Measurements from ENCODE around the gene ANKS1B. TPM values are rescaled to one million over a fixed set of nuclear protein-coding genes. Genes with fewer than 3 reads are reported as not detected.

Gene ANKS1B
- polyA plus RNA-seq, 6 donors from 2014 or later, result not detected

DNA sequence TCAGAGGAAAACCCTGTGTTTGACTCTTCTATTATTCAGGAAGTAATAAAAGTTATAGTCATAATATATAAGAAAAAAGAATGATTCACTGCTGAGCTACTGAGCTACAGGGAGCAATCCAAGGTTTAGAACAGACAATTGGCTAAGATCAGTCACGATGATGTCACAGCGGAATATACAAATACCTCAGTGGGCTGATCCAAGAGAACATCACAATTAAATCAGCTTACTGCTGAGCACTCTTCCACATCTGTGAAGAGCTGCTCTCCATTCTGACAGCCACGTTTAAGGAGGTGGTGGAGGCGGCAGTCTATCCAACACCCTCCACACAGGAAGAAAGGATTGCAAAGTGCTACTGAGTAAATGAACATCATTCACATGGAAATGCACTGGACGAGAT, 1068.6 kb downstream of the ANKS1B start:
- H3K27me3 Mint-ChIP-seq, result peaks cover 0 to 12% (median 5%) of the 10 kb centered on the region in 3 donors
- peaks cover 0 to 11% (median 2%) of the 10 kb centered on the region in 7 donors for H3K9me3 Mint-ChIP-seq
- DNase-seq, result no peak
- H3K4me1 Mint-ChIP-seq, result no peaks in the 10 kb centered on the region
- H3K36me3 Mint-ChIP-seq, result no peaks in the 10 kb centered on the region
- no peak overlapping the region for H3K4me3 Mint-ChIP-seq
- H3K27ac Mint-ChIP-seq, result no peak overlapping the region
- no peak for ATAC-seq (ENCODE audit: low read depth in 2 of 2)

DNA sequence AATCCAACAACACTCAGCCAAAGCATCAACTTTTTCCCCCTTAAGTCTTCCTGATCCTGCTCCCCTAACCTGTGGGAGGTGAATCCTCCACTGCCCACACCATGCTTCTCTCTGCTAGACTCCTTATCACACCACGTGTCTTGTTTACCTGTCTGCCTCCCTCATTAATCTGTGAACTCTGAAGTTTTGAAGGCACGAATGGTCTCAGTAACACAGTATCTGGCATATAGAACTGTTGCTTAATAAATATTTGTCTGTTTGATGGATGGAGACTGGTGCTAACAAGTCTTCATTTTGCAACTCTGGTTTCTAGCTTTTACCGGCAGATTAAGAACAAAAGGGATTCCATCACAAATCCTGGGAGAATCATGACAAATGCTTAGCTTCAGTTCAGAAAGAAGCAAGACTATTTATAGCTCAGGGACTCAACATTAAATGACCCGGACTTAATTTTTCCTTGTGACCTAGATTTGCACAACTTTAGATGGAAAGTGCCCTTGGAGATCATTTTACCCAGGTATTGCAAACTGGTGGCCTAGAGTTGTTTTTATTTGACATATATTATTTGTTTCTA, 1072.2 kb downstream of the ANKS1B start:
- Mint-ChIP-seq H3K4me3 (no peak overlapping the region), H3K9me3 (peaks cover 0 to 14% (median 5%) of the 10 kb centered on the region in 7 donors)

DNA sequence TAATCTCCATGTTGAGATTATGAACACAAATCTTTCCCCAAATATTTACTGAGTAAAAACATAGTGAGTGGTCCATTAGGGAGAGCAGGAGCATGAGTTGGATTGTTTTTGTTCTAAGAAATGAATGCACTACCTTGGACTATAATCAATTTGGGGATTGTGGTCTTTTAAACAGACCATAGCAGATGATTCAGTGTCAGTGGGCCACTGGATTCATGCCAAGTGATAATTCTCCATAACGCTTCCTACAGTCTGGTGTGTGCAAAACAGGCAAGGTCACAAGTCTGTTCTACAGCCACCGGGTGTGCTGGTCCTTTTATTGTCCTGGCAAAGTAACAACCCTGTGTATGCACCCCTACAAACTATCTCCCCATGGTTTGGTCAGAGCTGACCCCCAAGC, 1073.3 kb downstream of the ANKS1B start:
- DNase-seq (no peak), ATAC-seq (ENCODE audit: low read depth in 2 of 2) (no peak)
- Mint-ChIP-seq H3K27me3 (peaks cover 0 to 9% (median 0%) of the 10 kb centered on the region in 3 donors), H3K4me1 (no peaks in the 10 kb centered on the region), H3K4me3 (no peak overlapping the region), H3K9me3 (peaks cover 0 to 14% (median 5%) of the 10 kb centered on the region in 7 donors), H3K27ac (no peak overlapping the region), H3K36me3 (no peaks in the 10 kb centered on the region)

More for the DNA sequence above, 1072.2 kb downstream of the ANKS1B start:
- DNase-seq (no peak), ATAC-seq (ENCODE audit: low read depth in 2 of 2) (no peak)
- Mint-ChIP-seq H3K36me3 (no peaks in the 10 kb centered on the region), H3K27ac (no peak overlapping the region), H3K4me1 (no peaks in the 10 kb centered on the region), H3K27me3 (peaks cover 0 to 9% (median 0%) of the 10 kb centered on the region in 3 donors)

DNA sequence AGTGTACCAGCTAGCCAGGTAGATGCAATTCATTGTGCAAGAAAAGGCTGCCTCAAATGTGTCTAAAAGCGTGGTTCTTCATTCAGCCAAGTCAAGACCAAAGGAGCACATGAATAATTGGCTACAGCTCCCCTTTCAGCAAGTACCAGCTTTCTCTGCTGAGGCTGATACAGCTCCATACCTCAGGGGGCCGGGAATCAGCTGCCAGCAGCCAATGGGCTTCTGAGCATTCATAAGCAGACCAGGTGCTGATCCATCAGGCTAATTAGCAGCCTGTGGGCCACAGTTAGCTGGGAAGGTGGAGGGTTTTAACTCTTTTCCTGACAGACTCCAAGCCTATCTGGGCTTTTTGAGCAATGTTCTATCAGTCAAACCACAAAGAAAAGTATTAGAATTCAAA, 1075.0 kb downstream of the ANKS1B start:
- H3K9me3 Mint-ChIP-seq, result peaks cover 0 to 10% (median 5%) of the 10 kb centered on the region in 7 donors
- no peaks in the 10 kb centered on the region for H3K4me1 Mint-ChIP-seq
- peaks cover 0 to 10% (median 0%) of the 10 kb centered on the region in 3 donors for H3K27me3 Mint-ChIP-seq
- H3K4me3 Mint-ChIP-seq, result no peak overlapping the region
- H3K27ac Mint-ChIP-seq, result no peak overlapping the region
- no peak for ATAC-seq (ENCODE audit: low read depth in 2 of 2)
- no peaks in the 10 kb centered on the region for H3K36me3 Mint-ChIP-seq
- no peak for DNase-seq

DNA sequence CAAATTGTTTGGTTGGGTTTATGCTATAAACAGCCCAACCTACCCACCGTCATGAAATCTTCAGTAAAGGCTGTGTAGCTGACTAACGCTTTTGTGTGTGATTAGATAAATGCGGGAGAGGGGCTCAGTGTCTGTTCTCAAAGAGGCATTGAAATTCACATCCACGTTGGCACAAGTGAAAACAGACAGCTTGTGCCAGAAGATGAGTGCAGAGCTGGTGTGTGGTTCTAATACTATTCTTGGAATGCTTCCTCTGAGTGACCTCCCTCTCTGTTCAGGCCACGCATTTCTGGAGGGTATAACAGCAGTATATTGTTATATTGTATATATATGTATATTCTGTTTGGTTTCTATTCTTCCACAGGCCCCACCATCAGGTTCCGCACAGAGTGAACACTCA, 1075.9 kb downstream of the ANKS1B start:
- H3K9me3 Mint-ChIP-seq, result peaks cover 0 to 10% (median 0%) of the 10 kb centered on the region in 7 donors
- no peaks in the 10 kb centered on the region for H3K4me1 Mint-ChIP-seq
- no peaks in the 10 kb centered on the region for H3K36me3 Mint-ChIP-seq
- DNase-seq (no peak), ATAC-seq (ENCODE audit: low read depth in 2 of 2) (no peak)
- H3K27me3 Mint-ChIP-seq, result peaks cover 0 to 11% (median 0%) of the 10 kb centered on the region in 3 donors
- H3K4me3 Mint-ChIP-seq, result no peak overlapping the region
- H3K27ac Mint-ChIP-seq, result no peak overlapping the region

DNA sequence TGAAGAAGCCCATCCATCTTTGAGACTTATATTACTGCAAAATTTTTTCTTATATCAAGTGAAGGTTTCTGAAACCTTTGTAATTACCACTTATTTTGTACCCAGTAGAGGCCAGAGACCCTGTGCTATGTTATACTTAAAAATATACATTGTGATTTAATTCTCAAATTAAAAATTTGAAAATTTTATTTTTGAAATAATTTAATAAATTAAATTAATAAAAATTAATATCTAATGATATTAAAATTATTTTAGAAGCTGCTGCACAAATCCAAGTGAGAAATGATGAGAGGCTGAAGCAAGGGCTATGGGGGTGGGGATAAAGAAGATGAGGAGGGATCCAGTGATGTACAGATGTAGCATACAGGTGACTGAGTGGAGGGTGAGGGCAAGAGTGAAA, 1080.9 kb downstream of the ANKS1B start:
- no peak overlapping the region for H3K27ac Mint-ChIP-seq
- H3K36me3 Mint-ChIP-seq, result no peaks in the 10 kb centered on the region
- H3K4me1 Mint-ChIP-seq, result no peaks in the 10 kb centered on the region
- peaks cover 0 to 8% (median 0%) of the 10 kb centered on the region in 3 donors for H3K27me3 Mint-ChIP-seq
- no peak overlapping the region for H3K4me3 Mint-ChIP-seq
- peaks cover 0 to 10% (median 0%) of the 10 kb centered on the region in 7 donors for H3K9me3 Mint-ChIP-seq
- DNase-seq (no peak), ATAC-seq (ENCODE audit: low read depth in 2 of 2) (no peak)

DNA sequence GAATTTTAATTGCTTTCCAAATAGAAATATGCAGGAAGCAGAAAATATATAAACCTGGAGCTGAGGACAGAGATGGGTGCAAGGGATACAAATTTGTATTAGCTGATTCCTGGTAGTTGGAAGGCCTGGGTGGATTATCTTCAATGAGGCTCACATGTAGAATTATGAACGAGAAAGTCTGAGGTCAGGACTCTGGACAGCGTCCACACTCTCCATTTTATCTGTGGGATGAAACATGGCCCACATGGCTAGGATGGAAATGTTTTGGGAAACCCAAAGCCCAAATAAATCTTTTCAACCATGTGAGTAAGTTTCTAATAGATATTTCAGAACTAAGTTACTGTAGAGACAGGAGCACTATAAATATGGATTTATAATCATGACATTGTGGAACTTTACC, 1083.5 kb downstream of the ANKS1B start:
- H3K36me3 Mint-ChIP-seq, result no peaks in the 10 kb centered on the region
- H3K4me1 Mint-ChIP-seq, result no peaks in the 10 kb centered on the region
- DNase-seq (no peak), ATAC-seq (ENCODE audit: low read depth in 2 of 2) (no peak)
- H3K27me3 Mint-ChIP-seq, result peaks cover 12 to 28% (median 14%) of the 10 kb centered on the region in 3 donors
- H3K4me3 Mint-ChIP-seq, result no peak overlapping the region
- H3K27ac Mint-ChIP-seq, result no peak overlapping the region
- H3K9me3 Mint-ChIP-seq, result peaks cover 0 to 3% (median 0%) of the 10 kb centered on the region in 7 donors

DNA sequence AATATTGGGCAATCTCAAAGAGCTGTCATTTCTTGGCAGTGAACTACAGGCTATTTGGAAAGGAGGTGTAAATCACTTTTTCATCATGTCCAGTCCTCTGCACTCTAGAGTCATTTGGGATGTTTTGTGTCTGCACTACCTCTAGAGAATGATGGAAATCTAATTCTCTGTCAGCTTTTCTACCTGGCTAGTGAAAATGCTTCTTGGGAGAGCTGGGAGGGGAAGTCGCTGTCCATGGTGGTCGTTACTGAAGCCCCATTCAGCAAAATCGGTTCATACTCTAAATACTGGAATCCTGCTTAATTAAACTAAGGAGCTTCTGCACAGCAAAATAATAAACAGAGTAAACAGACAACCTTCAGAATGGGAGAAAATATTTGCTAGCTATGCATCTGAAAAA, 1087.8 kb downstream of the ANKS1B start:
- Mint-ChIP-seq H3K4me3 (no peak overlapping the region), H3K9me3 (peaks cover 0 to 7% (median 0%) of the 10 kb centered on the region in 7 donors), H3K27ac (no peak overlapping the region), H3K4me1 (no peaks in the 10 kb centered on the region), H3K27me3 (peaks cover 33 to 44% (median 37%) of the 10 kb centered on the region in 3 donors), H3K36me3 (peaks cover 0 to 8% of the 10 kb centered on the region in 2 donors)
- ATAC-seq (ENCODE audit: low read depth in 2 of 2) (no peak), DNase-seq (no peak)

DNA sequence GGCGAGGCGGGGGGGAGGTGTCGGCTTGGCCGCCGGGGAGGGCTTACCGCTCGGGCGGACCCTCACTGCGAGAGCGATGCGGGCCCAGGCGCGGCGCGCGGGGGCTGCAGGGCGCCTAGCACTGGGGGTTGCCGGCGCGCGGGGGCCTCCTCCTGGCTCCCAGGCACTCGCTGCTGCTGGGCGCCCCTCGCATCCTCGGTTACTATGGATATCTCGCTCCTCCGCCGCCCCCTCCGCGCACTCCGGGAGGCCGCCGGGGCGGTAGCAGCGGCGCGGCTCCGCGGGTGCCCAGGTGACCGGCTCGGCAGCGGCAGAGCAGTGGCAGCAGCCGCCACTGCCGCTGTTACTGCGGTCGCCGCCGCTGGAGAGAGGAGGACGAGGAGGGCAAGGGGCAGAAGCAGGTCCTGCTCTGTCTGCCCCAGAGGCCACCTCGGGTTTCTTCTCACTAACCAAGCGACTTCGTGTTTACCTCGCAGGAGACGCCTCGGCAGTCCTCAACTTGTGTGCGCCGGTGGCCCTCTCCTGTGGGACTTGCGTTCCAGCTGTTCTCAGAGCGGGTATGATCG, 1089.6 kb downstream of the ANKS1B start:
- DNase-seq (no peak), ATAC-seq (ENCODE audit: low read depth in 2 of 2) (no peak)
- Mint-ChIP-seq H3K36me3 (peaks cover 0 to 8% of the 10 kb centered on the region in 2 donors), H3K27me3 (peaks cover 34 to 52% (median 40%) of the 10 kb centered on the region in 3 donors), H3K4me1 (no peaks in the 10 kb centered on the region), H3K27ac (no peak overlapping the region), H3K9me3 (peaks cover 0 to 7% (median 0%) of the 10 kb centered on the region in 7 donors), H3K4me3 (peak overlapping the region in 1 of 8 donors; percentile 25)

DNA sequence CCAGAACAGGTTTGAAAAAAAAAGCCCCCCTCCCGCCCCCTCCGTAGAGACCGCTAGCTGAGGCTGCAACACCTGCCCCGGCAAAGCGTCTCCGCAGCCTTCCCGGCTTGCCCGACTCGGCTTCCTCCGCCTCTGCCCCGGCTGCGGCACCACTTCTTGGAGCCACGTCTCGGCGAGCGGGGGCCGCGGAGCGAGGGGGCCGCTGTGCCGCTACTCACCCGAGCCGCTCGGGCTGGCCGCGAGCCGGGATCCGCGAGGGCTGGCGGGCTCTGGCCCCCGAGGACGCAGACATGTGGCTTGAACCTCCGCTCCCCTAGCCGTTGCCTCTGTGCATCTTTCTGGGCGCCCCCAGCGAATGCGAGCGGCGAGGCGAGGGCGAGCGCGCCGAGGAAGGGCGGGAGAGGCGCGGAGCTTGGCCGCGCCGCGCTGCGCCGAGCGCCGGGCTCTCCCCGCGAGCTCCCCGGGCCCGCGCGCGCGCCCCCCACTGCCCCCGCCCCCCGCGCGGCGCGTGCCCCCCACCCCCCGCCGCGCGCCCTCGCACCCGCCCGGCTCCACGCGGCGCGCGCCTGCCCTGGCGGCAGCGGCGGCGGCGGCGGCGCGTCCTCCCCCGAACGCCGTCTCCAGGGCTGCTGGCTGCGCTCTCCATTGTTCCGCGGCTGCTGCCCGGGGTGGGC, 1090.2 kb downstream of the ANKS1B start:
- H3K36me3 Mint-ChIP-seq, result peaks cover 0 to 8% of the 10 kb centered on the region in 2 donors
- no peak overlapping the region for H3K27ac Mint-ChIP-seq
- H3K4me1 Mint-ChIP-seq, result no peaks in the 10 kb centered on the region
- peaks cover 40 to 58% (median 45%) of the 10 kb centered on the region in 3 donors for H3K27me3 Mint-ChIP-seq
- ATAC-seq (ENCODE audit: low read depth in 2 of 2) (no peak), DNase-seq (no peak)
- peaks cover 0 to 7% (median 0%) of the 10 kb centered on the region in 7 donors for H3K9me3 Mint-ChIP-seq
- H3K4me3 Mint-ChIP-seq, result no peak overlapping the region

DNA sequence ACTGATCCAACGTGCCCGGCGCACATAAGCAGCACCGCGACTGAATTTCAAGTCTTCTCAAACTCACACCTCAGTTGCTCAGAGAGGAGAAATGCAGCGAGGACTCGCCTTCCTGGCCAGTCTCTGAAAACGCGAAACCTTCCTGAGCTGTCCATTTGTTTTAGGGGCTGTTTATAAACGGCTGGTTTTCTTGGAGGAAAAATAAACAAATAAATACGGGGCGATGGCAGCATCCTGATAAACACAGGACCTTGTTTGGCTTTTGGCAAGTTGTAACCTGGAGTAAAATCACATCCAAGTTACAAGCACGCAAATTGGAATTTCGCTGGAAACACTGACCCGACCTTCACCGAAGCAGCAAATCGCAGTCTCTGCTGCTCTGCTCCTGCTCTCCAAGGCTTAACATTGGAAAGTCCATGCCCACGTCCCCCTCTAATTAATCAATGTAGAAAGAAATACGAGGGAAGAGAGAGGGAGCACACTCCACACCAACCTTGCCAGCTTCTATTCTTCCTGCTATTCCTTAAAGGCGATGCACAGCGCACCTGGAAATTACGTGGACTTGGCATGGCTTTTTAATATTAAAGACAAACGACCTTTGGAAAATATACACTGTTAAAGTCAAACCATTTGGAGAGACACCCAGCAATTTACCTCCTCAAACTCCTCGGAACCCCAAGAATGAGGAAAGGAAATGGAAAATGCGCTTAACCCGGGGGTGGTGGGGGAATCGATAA, 1090.9 kb downstream of the ANKS1B start:
- Mint-ChIP-seq H3K36me3 (peaks cover 0 to 8% of the 10 kb centered on the region in 2 donors), H3K9me3 (peaks cover 0 to 7% (median 0%) of the 10 kb centered on the region in 7 donors), H3K4me3 (no peak overlapping the region), H3K4me1 (no peaks in the 10 kb centered on the region), H3K27me3 (peaks cover 45 to 58% (median 48%) of the 10 kb centered on the region in 3 donors), H3K27ac (no peak overlapping the region)
- ATAC-seq (ENCODE audit: low read depth in 2 of 2), result no peak
- no peak for DNase-seq

DNA sequence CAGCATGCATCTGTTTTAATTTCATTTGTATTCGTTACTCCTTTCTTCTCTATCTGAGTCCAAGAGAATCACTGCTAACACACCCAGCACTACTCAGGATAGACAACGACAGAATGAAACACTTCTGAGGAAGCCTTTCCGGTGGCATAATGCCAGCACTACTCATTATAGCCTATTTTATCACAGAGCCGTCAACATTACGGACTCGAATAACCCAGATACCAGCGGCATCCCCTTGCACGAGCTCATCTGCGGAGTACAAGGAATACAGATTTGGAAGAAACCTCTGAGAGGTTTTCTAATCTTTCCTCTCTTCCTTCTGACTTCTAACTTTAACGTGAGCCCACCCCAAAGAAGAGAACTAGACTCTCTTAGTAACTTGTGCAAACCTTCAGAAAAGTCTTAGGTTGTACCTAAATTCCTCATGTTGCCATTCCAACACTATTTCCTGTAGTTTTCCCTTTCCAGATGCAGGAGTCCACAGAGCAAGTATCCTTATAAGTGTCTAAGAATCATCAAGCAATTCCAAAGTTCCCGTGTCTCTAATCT, 1091.5 kb downstream of the ANKS1B start:
- Mint-ChIP-seq H3K27me3 (peaks cover 51 to 61% (median 55%) of the 10 kb centered on the region in 3 donors), H3K4me3 (no peak overlapping the region), H3K36me3 (peaks cover 0 to 8% of the 10 kb centered on the region in 2 donors), H3K4me1 (no peaks in the 10 kb centered on the region), H3K27ac (no peak overlapping the region), H3K9me3 (peaks cover 0 to 7% (median 2%) of the 10 kb centered on the region in 7 donors)
- ATAC-seq (ENCODE audit: low read depth in 2 of 2), result no peak
- no peak for DNase-seq

DNA sequence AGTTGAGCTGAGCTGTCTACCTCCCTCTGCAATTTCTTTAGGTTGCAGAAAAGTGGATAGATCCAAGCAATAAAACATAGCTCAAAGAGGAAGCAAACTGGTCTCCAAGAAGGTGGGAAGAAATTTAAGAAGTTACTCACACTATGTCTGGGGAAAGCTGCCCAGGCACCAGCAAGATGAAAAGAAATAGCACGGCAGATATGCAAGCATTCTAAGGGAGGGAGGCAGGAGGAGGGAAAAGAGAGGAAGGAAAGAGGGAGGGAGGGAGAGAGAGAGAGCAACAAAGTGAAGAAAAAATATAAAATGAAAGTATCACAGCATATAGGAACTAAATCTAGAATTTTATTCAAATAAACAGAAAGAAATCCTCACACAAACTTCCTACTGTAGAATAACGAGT, 1099.0 kb downstream of the ANKS1B start:
- peaks cover 0 to 2% (median 0%) of the 10 kb centered on the region in 7 donors for H3K9me3 Mint-ChIP-seq
- no peaks in the 10 kb centered on the region for H3K36me3 Mint-ChIP-seq
- DNase-seq (no peak), ATAC-seq (ENCODE audit: low read depth in 2 of 2) (no peak)
- peaks cover 21 to 33% (median 25%) of the 10 kb centered on the region in 3 donors for H3K27me3 Mint-ChIP-seq
- H3K4me1 Mint-ChIP-seq, result no peaks in the 10 kb centered on the region
- H3K4me3 Mint-ChIP-seq, result no peak overlapping the region
- no peak overlapping the region for H3K27ac Mint-ChIP-seq

Data from naive B cell (primary cell).